Testis (tissue), 3 donors: ENCODE data around the gene TNP2. TPM values are rescaled to one million over a fixed set of nuclear protein-coding genes. Genes with fewer than 3 reads are reported as not detected.

Experiments
- DNase-seq: peaks from one replicate; pipeline ENCODE4 v3.0.0-alpha.2; 2019
- H3K27ac ChIP-seq, 2 donors: fragments of 200-600 bp; sonication (generic); one replicate each; pipeline ENCODE4 v1.5.1; 2019
- H3K27me3 ChIP-seq: fragments of 200-600 bp; sonication (generic); one replicate; pipeline ENCODE4 v1.5.1; 2019
- H3K36me3 ChIP-seq: fragments of 200-600 bp; sonication (generic); one replicate; pipeline ENCODE4 v1.5.1; 2017; ENCODE audit warnings: low read depth; ENCODE audit errors: missing control alignments
- H3K4me1 ChIP-seq: fragments of 200-600 bp; sonication (generic); one replicate; pipeline ENCODE4 v1.5.1; 2019
- H3K4me3 ChIP-seq, 2 donors: fragments of 200-600 bp; sonication (generic); one replicate each; pipeline ENCODE4 v1.5.1; 2017 to 2019
- H3K9me3 ChIP-seq: fragments of 200-600 bp; sonication (generic); one replicate; pipeline ENCODE4 v1.5.1; 2017
- CTCF ChIP-seq, 3 experiments: fragments of 450-650 bp in 2 of 3; fragments of 200-600 bp in 1 of 3; sonication (generic) in 1 of 3; IDR thresholded peaks; one replicate each; pipeline ENCODE4 v1.5.1; 2016 to 2019; ENCODE audit warnings: antibody characterized with exemption in 3 of 3, mild to moderate bottlenecking in 2 of 3, moderate library complexity in 1 of 3
- POLR2A ChIP-seq: fragments of 450-650 bp; IDR thresholded peaks from one replicate; pipeline ENCODE4 v1.6.1; 2017; ENCODE audit warnings: antibody characterized with exemption, mild to moderate bottlenecking, moderate library complexity
- WGBS, 2 donors: methylation state at CpG; one replicate each; pipeline ENCODE4 v1.1.5; 2018; 5-methylcytosine and 5-hydroxymethylcytosine counted together
- intact Hi-C: fragments of 100-400 bp; cut with DNase I; formaldehyde crosslinking; loops from one replicate; pipeline ENCODE4 v1.15.1; 2023; ENCODE audit warnings: low total_unique reads
- polyA plus RNA-seq: library from polyadenylated mRNA; stranded (reverse); fragments of 350-450 nt; fragmentation: Illumina TruSeq; extraction: RNeasy Lipid Tissue Mini Kit (QIAGEN cat#74804); gene quantifications from one replicate; pipeline ENCODE4 v1.2.3, GENCODE V29; 2014; ENCODE audit warnings: low read depth, low replicate concordance; ENCODE audit not compliant: insufficient read depth
- total RNA-seq, 2 donors: library from RNA; depleted of rRNA; stranded (reverse); fragments of >200 nt; gene quantifications; one replicate each; pipeline ENCODE4 v1.2.3, GENCODE V29; 2016

Gene TNP2
- total and polyA plus RNA-seq, 3 donors from 2014 or later: 10.2 to 38.4 (median 29.8) TPM

- Histone ChIP-seq H3K4me3 (no peak overlapping the region), H3K27me3 (no peaks in the 10 kb centered on the region), H3K27ac (peak overlapping the region in 1 of 2 donors; percentile 45), H3K36me3 (no peaks in the 10 kb centered on the region), H3K9me3 (no peaks in the 10 kb centered on the region), H3K4me1 (peaks cover 22% of the 10 kb centered on the region)
- WGBS, 2 donors: 83 to 88% methylated on average over 8 of the region's 8 CpGs
- no peak for TF ChIP-seq POLR2A
- no peak for TF ChIP-seq CTCF (IDR thresholded peaks at IDR 0.05)
- intact Hi-C loops: no loop called here
- no peak for DNase-seq
These were observed 45.3 kb upstream of the TNP2 start for GRCh38 chr16:11314309-11314894.

- WGBS, 2 donors: 87 to 88% methylated on average over 9 of the region's 9 CpGs
- TF ChIP-seq CTCF (IDR thresholded peaks at IDR 0.05): no peak
- no peak for TF ChIP-seq POLR2A
- Histone ChIP-seq H3K4me1 (peaks cover 22% of the 10 kb centered on the region), H3K9me3 (no peaks in the 10 kb centered on the region), H3K27me3 (no peaks in the 10 kb centered on the region), H3K27ac (peak overlapping the region in 1 of 2 donors; percentile 45), H3K4me3 (no peak overlapping the region), H3K36me3 (no peaks in the 10 kb centered on the region)
- no peak for DNase-seq
- intact Hi-C loops: no loop called here
These were observed 44.6 kb upstream of the TNP2 start for GRCh38 chr16:11313493-11314308.

GRCh38 chr16:11312718-11313492 is 43.8 kb upstream of the TNP2 start:
- H3K4me3 ChIP-seq: no peak overlapping the region
- H3K4me1 ChIP-seq: peaks cover 22% of the 10 kb centered on the region
- H3K36me3 ChIP-seq: no peaks in the 10 kb centered on the region
- H3K27ac ChIP-seq: peak overlapping the region in 1 of 2 donors; percentile 45
- 54% methylated on average over 8 of the region's 8 CpGs for WGBS, 2 donors
- intact Hi-C loops: no loop called here
- DNase-seq: no peak
- H3K27me3 ChIP-seq: no peaks in the 10 kb centered on the region
- no peak for TF ChIP-seq POLR2A
- TF ChIP-seq CTCF (IDR thresholded peaks at IDR 0.05): no peak
- no peaks in the 10 kb centered on the region for H3K9me3 ChIP-seq

GRCh38 chr16:11310997-11311561 is 42.0 kb upstream of the TNP2 start:
- WGBS, 2 donors: 64 to 66% methylated on average over 10 of the region's 10 CpGs
- intact Hi-C loops: no loop called here
- no peaks in the 10 kb centered on the region for H3K9me3 ChIP-seq
- TF ChIP-seq CTCF (IDR thresholded peaks at IDR 0.05): no peak
- TF ChIP-seq POLR2A: no peak
- no peak for DNase-seq
- peaks cover 22% of the 10 kb centered on the region for H3K4me1 ChIP-seq
- H3K27me3 ChIP-seq: no peaks in the 10 kb centered on the region
- no peaks in the 10 kb centered on the region for H3K36me3 ChIP-seq
- H3K27ac ChIP-seq: peak overlapping the region; percentile 22 to 25
- H3K4me3 ChIP-seq: no peak overlapping the region
